Mesendoderm (in vitro differentiated cells): ENCODE data around the gene METTL15. TPM values are rescaled to one million over a fixed set of nuclear protein-coding genes. Genes with fewer than 3 reads are reported as not detected.
"Not testable (repeated sequence)": the region's sequence is repeated elsewhere in the genome, so short reads cannot be mapped to it uniquely, and the experiment has no call there.

Experiments used
- DNase-seq: peaks from one replicate; pipeline ENCODE4 v3.0.0; 2013
- H2AK5ac ChIP-seq: 2 replicates; pipeline ENCODE4 v1.6.1; 2013; ENCODE audit warnings: low read length, inconsistent platforms
- H2BK120ac ChIP-seq: 2 replicates; pipeline ENCODE4 v1.6.1; 2013; ENCODE audit warnings: low read depth, mild to moderate bottlenecking, low read length, moderate library complexity, mixed read lengths
- H2BK15ac ChIP-seq: replicated peaks from 2 replicates; pipeline ENCODE4 v1.6.1; 2013; ENCODE audit warnings: low read depth, mild to moderate bottlenecking, moderate library complexity
- H2BK5ac ChIP-seq: 2 replicates; pipeline ENCODE4 v1.6.1; 2013; ENCODE audit warnings: low read length, inconsistent platforms
- H3K18ac ChIP-seq: 2 replicates; pipeline ENCODE4 v1.6.1; 2013; ENCODE audit warnings: mild to moderate bottlenecking, low read length, mixed read lengths
- H3K23ac ChIP-seq: one replicate; pipeline ENCODE4 v1.6.1; 2013; ENCODE audit warnings: low read length
- H3K27ac ChIP-seq: 2 replicates; pipeline ENCODE4 v1.5.1; 2013; ENCODE audit warnings: low read depth, mild to moderate bottlenecking, inconsistent platforms, low read length, moderate library complexity
- H3K27me3 ChIP-seq: 2 replicates; pipeline ENCODE4 v1.6.1; 2013; ENCODE audit warnings: low read length, control low read depth, mild to moderate bottlenecking, inconsistent platforms; ENCODE audit not compliant: insufficient read depth, poor library complexity
- H3K36me3 ChIP-seq: 2 replicates; pipeline ENCODE4 v1.6.1; 2013; ENCODE audit warnings: low read length, inconsistent platforms; ENCODE audit not compliant: control insufficient read depth, insufficient read depth
- H3K4ac ChIP-seq: one replicate; pipeline ENCODE4 v1.6.1; 2013; ENCODE audit warnings: low read depth, mild to moderate bottlenecking, low read length, moderate library complexity
- H3K4me1 ChIP-seq: 2 replicates; pipeline ENCODE4 v1.6.1; 2013; ENCODE audit warnings: low read depth, low read length, inconsistent platforms; ENCODE audit not compliant: control insufficient read depth
- H3K4me2 ChIP-seq: 2 replicates; pipeline ENCODE4 v1.6.1; 2013; ENCODE audit warnings: low read length
- H3K4me3 ChIP-seq: 2 replicates; pipeline ENCODE4 v1.5.1; 2013; ENCODE audit warnings: mild to moderate bottlenecking, low read length
- H3K56ac ChIP-seq: one replicate; pipeline ENCODE4 v1.6.1; 2013; ENCODE audit warnings: low read length
- H3K79me1 ChIP-seq: 2 replicates; pipeline ENCODE4 v1.6.1; 2013; ENCODE audit warnings: low read length, inconsistent platforms
- H3K79me2 ChIP-seq: 2 replicates; pipeline ENCODE4 v1.6.1; 2013; ENCODE audit warnings: mild to moderate bottlenecking, low read length; ENCODE audit not compliant: control insufficient read depth, insufficient read depth
- H3K9ac ChIP-seq: 2 replicates; pipeline ENCODE4 v1.6.1; 2013; ENCODE audit warnings: low read length, inconsistent platforms
- H4K5ac ChIP-seq: one replicate; pipeline ENCODE4 v1.6.1; 2013; ENCODE audit warnings: low read length
- H4K8ac ChIP-seq: one replicate; pipeline ENCODE4 v1.6.1; 2013; ENCODE audit warnings: low read depth, mild to moderate bottlenecking, control low read depth, low read length, moderate library complexity
- WGBS: extraction: QIAGEN DNeasy Blood & Tissue Kit; methylation state at CpG from one replicate; pipeline ENCODE4 v1.1.7; 2013; ENCODE audit warnings: low lambda C conversion rate, missing lambda C conversion rate; ENCODE audit not compliant: insufficient coverage; ENCODE audit errors: extremely low coverage; 5-methylcytosine and 5-hydroxymethylcytosine counted together
- small RNA-seq: library from polyadenylated mRNA; stranded (forward); fragments of <200 nt; extraction: miRNeasy Mini kit (QIAGEN cat#:217004); gene quantifications from one replicate; pipeline ENCODE3, GENCODE V24; 2013; ENCODE audit not compliant: insufficient read depth

Gene METTL15

GRCh38 chr11:28378095-28378494 lies 269.9 kb downstream of the METTL15 start:
- H3K18ac ChIP-seq, H3K9ac ChIP-seq, DNase-seq, H2BK5ac ChIP-seq, H3K27me3 ChIP-seq, H3K4ac ChIP-seq, H3K23ac ChIP-seq, H3K36me3 ChIP-seq, H2BK15ac ChIP-seq, H3K56ac ChIP-seq, H3K79me2 ChIP-seq, H3K27ac ChIP-seq, H3K4me1 ChIP-seq, H2AK5ac ChIP-seq, H3K4me3 ChIP-seq, H3K4me2 ChIP-seq, H4K5ac ChIP-seq, H3K79me1 ChIP-seq, H4K8ac ChIP-seq, H2BK120ac ChIP-seq: not testable (repeated sequence)
- no CpG with 5 or more reads among the region's 14 CpGs for WGBS

Small RNAs within 50 kb of the gene (small RNA-seq; reads per million reads assigned to genes)
- gene AC023206.1 = not detected
